Muscle of leg (tissue), 11 donors: ENCODE results near the gene RNASEL. TPM values are rescaled to one million over a fixed set of nuclear protein-coding genes. Genes with fewer than 3 reads are reported as not detected.

Experiments
- DNase-seq: peaks from one replicate; pipeline ENCODE4 v3.0.0; 2013
- H3K27ac ChIP-seq: one replicate; pipeline ENCODE4 v1.5.1; 2013; ENCODE audit warnings: mild to moderate bottlenecking, low read length, control low read depth
- H3K27me3 ChIP-seq: one replicate; pipeline ENCODE4 v1.6.1; 2013; ENCODE audit warnings: low read length; ENCODE audit not compliant: control insufficient read depth, insufficient read depth
- H3K36me3 ChIP-seq: one replicate; pipeline ENCODE4 v1.6.1; 2013; ENCODE audit warnings: low read length; ENCODE audit not compliant: control insufficient read depth, insufficient read depth
- H3K4me1 ChIP-seq: one replicate; pipeline ENCODE4 v1.6.1; 2013; ENCODE audit warnings: low read length; ENCODE audit not compliant: control insufficient read depth, insufficient read depth
- H3K4me3 ChIP-seq: one replicate; pipeline ENCODE4 v1.5.1; 2013; ENCODE audit warnings: low read length, control low read depth
- H3K9me3 ChIP-seq: replicated peaks from 2 replicates; pipeline ENCODE4 v1.6.1; 2013; ENCODE audit warnings: low read depth, low read length; ENCODE audit not compliant: control insufficient read depth
- WGBS: methylation state at CpG from one replicate; pipeline ENCODE4 v1.1.5; 2013; ENCODE audit warnings: missing lambda C conversion rate; ENCODE audit not compliant: insufficient coverage; 5-methylcytosine and 5-hydroxymethylcytosine counted together
- polyA plus RNA-seq, 8 donors: library from polyadenylated mRNA; unstranded; fragments of 120-200 nt; gene quantifications; one replicate each; pipeline versions ENCODE4 v1.2.1 to v1.2.3, GENCODE V29; 2013; ENCODE audit warnings: inconsistent platforms in 1 of 8, low replicate concordance in 1 of 8; ENCODE audit not compliant: insufficient read length in 8 of 8, insufficient read depth in 1 of 8
- total RNA-seq: library from RNA; stranded (reverse); fragments of 120-200 nt; gene quantifications from one replicate; pipeline ENCODE4 v1.2.4, GENCODE V29; 2013

The RNASEL gene
- total and polyA plus RNA-seq, 9 donors = 2.6 to 6.7 (median 4.2) TPM

DNA sequence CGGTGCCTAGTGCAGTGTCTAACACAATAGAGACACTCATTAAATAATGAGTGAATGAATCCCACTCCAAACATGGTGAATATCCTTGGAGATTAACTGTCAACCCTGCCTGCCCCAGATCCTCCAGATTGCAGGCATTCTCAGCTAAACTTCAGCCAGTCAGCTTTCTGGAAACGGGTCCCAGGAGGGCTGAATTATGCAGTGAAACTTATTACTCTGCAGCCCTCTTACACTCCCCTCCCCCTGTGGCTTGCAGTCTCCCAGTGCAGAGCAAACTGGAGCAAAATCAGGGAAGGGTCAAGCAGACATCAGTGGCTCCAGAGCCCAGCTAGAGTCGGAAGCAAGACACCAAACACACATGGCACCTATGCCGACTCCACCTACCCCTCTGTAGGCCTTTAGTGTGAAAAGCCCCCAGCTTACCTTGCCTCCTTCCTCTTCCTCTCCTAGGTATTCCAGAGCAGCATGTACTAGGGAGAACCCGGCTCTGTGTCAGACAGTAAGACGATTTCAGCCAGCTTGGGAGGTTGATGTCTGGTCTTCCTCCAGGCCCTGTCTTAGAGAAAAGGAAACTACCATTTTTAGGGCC is 21.6 kb upstream of the RNASEL start:
- H3K4me3 ChIP-seq = no peak overlapping the region
- peak; percentile 76 for DNase-seq
- WGBS = 40% methylated on average over 1 of the region's 6 CpGs
- H3K36me3 ChIP-seq = no peaks in the 10 kb centered on the region
- no peak overlapping the region for H3K27ac ChIP-seq
- H3K9me3 ChIP-seq = no peaks in the 10 kb centered on the region
- H3K4me1 ChIP-seq = peaks cover 54% of the 10 kb centered on the region
- no peaks in the 10 kb centered on the region for H3K27me3 ChIP-seq

DNA sequence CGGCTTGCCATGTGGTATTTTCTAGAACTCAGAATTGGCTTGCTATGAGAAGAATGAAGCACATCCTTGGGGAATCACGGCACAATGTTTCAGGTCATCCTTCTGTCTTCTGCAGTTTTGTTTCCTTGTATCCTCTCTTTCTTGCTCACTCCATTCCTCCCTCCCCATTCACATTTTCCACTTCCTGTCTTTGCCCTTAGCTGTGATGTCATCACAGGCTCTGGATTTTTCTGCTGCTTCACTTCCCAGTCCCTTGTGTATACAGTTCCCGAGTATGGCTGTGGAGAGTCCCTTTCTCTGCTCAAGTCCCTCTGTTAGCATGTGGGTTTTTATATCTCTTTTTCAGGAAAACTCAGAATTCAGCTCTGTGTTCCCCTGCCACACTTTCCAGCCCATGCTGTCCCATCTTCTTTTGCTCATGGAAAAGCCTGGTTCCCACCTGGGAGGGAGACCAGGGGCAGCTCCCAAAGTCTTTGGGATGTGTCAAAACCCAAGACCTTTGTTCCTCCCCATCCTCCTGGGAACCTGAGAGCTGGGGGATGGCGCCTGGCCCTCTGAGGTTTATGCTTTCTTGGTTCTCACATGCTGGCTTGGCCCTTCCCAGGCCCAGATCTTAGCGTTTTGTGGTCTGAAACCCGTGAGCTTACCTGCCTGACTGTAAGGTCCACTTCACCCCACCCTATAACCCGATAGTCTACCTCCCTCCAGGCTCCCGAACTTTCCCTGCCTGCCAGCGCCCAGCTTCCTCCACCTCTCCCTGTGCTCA is 20.0 kb upstream of the RNASEL start:
- Histone ChIP-seq H3K9me3 (no peaks in the 10 kb centered on the region), H3K27me3 (no peaks in the 10 kb centered on the region), H3K27ac (peak overlapping the region; percentile 79), H3K4me1 (peaks cover 49% of the 10 kb centered on the region), H3K36me3 (no peaks in the 10 kb centered on the region), H3K4me3 (no peak overlapping the region)
- WGBS = 79% methylated on average over 7 of the region's 9 CpGs
- peak; percentile 84 for DNase-seq

DNA sequence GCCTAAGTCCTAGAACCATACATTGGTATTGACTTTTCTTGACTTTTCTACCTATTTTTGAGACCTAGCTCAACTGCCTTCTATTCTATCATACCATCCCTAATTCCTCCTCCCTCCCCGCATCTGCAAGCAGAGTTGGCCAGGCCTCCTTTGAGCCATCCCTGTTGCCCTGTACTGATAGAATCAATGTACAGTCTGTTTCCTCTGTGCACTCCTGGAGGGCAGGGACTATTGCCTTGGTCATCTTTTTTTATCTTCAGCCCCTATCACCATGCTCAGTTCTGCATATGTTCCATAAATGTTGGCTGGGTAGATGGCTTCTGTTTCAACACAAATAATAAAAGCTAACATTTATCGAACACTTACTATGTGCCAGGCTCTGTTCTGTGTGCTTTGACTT is 19.2 kb upstream of the RNASEL start:
- WGBS = 100% methylated on average over 1 of the region's 2 CpGs
- no peaks in the 10 kb centered on the region for H3K36me3 ChIP-seq
- no peak overlapping the region for H3K27ac ChIP-seq
- H3K4me1 ChIP-seq = peaks cover 53% of the 10 kb centered on the region
- H3K27me3 ChIP-seq = no peaks in the 10 kb centered on the region
- no peak for DNase-seq
- H3K4me3 ChIP-seq = no peak overlapping the region
- no peaks in the 10 kb centered on the region for H3K9me3 ChIP-seq

- peaks cover 53% of the 10 kb centered on the region for H3K4me1 ChIP-seq
These were observed 18.5 kb upstream of the RNASEL start for GRCh38 chr1:182607566-182607965.

GRCh38 chr1:182604175-182605164 is 15.4 kb upstream of the RNASEL start, which contains the start of gene RGS16:
Gene RGS16 (minus strand): TSS chr1:182604389. CDS start chr1:182604259, 130 bp downstream.
- H3K27ac ChIP-seq = peak within 1 kb of the TSS; percentile 29
- 1% methylated on average over 39 of the region's 44 CpGs for WGBS
- H3K4me1 ChIP-seq = peaks cover 45% of the 10 kb centered on the region
- H3K27me3 ChIP-seq = no peaks in the 10 kb centered on the region
- peak within 1 kb of the TSS; percentile 73 for H3K4me3 ChIP-seq
- peak; percentile 96 for DNase-seq
- H3K36me3 ChIP-seq = peaks cover 23% of the 10 kb centered on the region
- H3K9me3 ChIP-seq = no peaks in the 10 kb centered on the region

More at GRCh38 chr1:182607566-182607965, 18.5 kb upstream of the RNASEL start:
- Histone ChIP-seq H3K36me3 (no peaks in the 10 kb centered on the region), H3K27ac (no peak overlapping the region), H3K27me3 (no peaks in the 10 kb centered on the region), H3K4me3 (no peak overlapping the region), H3K9me3 (no peaks in the 10 kb centered on the region)
- DNase-seq = no peak
- WGBS = 50% methylated on average over 1 of the region's 1 CpG

DNA sequence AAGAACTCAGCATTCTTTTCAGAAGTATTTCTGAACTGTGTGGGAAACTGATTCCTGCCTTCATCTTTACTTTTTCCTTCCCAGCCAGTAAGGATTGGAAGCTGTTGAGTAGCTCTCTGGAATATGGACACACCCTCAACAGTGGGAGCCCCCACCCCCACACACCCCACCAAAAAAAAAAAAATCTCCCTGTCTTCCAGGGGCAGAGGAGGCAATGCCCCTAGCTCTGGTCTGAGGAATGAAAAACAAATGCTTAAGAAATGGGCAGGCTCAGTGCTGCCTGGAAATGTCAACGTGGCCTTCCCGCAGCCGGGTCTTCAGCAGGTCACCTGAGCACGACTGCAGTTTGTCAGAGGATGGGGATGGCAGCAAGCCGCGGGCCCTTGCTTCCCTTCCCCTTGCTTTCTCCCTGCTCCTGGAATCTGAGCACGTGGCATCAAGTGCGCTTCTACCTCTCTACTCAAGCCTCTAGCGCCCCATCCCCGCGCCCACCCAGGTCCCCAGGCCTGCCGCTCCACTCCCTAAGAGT is 14.7 kb upstream of the RNASEL start:
- 3% methylated on average over 8 of the region's 12 CpGs for WGBS

GRCh38 chr1:182602935-182603645 is 14.0 kb upstream of the RNASEL start:
- no peaks in the 10 kb centered on the region for H3K9me3 ChIP-seq
- H3K4me3 ChIP-seq = peak overlapping the region; percentile 73
- no peaks in the 10 kb centered on the region for H3K27me3 ChIP-seq
- no peak for DNase-seq
- H3K4me1 ChIP-seq = peaks cover 40% of the 10 kb centered on the region
- H3K36me3 ChIP-seq = peaks cover 33% of the 10 kb centered on the region
- 43% methylated on average over 7 of the region's 10 CpGs for WGBS
- peak overlapping the region; percentile 29 for H3K27ac ChIP-seq

More for the DNA sequence above, 14.7 kb upstream of the RNASEL start:
- Histone ChIP-seq H3K27ac (peak overlapping the region; percentile 29), H3K4me1 (peaks cover 40% of the 10 kb centered on the region), H3K4me3 (peak overlapping the region; percentile 73), H3K27me3 (no peaks in the 10 kb centered on the region), H3K9me3 (no peaks in the 10 kb centered on the region), H3K36me3 (peaks cover 29% of the 10 kb centered on the region)
- DNase-seq = no peak

DNA sequence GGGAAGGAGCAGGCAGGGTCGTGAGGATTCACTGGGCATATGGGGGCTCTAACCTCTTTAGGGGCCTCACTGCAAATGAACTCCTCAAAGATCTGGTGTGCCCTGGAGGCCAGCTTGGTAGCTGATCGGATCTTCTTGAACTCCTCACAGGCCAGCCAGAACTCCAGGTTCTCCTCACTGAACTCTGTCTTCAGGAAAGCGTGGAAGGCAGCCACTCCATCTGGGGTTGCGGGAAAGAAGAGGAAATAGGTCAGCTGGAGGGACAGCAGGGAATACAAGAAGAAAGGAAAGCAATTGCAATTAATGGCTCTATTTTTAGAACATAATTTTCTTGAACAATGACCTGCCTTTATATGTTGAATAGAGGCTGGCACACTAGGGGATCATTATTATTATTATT is 12.9 kb upstream of the RNASEL start:
- Histone ChIP-seq H3K4me3 (peak overlapping the region; percentile 73), H3K36me3 (peaks cover 33% of the 10 kb centered on the region), H3K27me3 (no peaks in the 10 kb centered on the region), H3K9me3 (no peaks in the 10 kb centered on the region), H3K4me1 (peaks cover 40% of the 10 kb centered on the region), H3K27ac (peak overlapping the region; percentile 56)
- no CpG with 5 or more reads among the region's 4 CpGs for WGBS
- DNase-seq = no peak

DNA sequence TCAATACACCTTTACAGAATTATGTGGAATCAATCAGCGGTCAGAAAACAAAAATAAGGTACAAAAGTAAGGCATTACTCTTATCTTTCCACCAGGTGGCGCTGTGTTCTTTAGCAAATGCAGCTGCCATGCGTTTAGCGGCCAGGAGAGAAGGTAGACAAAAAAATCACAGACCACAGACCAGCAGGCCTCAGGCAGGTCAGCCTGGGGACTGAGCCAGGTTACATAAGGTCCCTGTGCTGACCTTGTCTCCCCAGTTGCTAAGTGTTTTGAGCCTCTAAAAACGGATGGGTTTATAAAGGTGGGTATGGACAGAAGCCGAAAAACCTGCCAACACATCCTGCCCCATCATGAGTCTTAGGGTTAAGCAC is 12.3 kb upstream of the RNASEL start:
- peaks cover 36% of the 10 kb centered on the region for H3K4me1 ChIP-seq

More for the DNA sequence above, 12.3 kb upstream of the RNASEL start:
- Histone ChIP-seq H3K27me3 (no peaks in the 10 kb centered on the region), H3K36me3 (peaks cover 33% of the 10 kb centered on the region), H3K9me3 (no peaks in the 10 kb centered on the region), H3K4me3 (peak overlapping the region; percentile 73), H3K27ac (peak overlapping the region; percentile 56)
- DNase-seq = peak; percentile 91
- 0% methylated on average over 2 of the region's 6 CpGs for WGBS
